GM21423 (cell line): ENCODE results near the gene KCTD21.

Source experiments
- ATAC-seq: cut with Tn5 transposase; IDR thresholded peaks from one replicate; pipeline ENCODE4 v1.9.1; 2021; ENCODE audit warnings: mild to moderate bottlenecking, moderate library complexity; ENCODE audit not compliant: unreplicated experiment

KCTD21 gene

DNA sequence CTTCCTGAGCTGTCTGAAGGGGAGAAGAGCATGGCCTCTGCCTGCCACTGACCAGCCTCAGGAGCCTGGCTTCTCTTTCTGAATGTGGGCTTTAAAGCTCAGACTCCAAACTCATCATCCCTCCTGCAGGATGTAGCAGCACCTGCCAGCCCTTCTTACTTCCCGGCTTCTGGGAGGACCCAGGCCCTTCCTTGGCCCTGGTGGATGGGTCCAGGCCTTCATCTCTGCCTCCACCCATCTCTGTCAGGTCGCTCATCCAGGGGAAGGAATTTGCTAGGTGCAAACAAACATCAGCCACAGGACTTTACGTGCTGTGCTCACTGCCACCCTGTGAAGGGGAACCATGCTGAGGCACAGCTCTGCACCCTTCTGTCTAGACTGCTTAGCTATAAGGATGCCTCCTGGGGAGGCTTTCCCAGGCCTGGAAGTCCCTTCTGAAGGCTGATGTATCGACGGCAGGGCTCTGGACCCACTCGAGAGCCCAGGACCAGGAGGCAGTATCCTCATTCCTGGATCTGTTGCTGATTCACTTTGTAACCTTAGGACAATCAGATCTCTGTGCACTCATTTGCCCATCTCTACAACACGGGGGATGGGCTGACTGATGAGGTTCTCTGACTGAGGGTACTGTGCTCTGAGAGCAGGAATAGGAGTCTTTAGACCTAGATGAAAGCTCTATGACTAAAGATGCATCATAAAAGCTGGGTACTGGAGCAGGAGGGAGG is 31.2 kb upstream of the KCTD21 start:
- no peak for ATAC-seq

DNA sequence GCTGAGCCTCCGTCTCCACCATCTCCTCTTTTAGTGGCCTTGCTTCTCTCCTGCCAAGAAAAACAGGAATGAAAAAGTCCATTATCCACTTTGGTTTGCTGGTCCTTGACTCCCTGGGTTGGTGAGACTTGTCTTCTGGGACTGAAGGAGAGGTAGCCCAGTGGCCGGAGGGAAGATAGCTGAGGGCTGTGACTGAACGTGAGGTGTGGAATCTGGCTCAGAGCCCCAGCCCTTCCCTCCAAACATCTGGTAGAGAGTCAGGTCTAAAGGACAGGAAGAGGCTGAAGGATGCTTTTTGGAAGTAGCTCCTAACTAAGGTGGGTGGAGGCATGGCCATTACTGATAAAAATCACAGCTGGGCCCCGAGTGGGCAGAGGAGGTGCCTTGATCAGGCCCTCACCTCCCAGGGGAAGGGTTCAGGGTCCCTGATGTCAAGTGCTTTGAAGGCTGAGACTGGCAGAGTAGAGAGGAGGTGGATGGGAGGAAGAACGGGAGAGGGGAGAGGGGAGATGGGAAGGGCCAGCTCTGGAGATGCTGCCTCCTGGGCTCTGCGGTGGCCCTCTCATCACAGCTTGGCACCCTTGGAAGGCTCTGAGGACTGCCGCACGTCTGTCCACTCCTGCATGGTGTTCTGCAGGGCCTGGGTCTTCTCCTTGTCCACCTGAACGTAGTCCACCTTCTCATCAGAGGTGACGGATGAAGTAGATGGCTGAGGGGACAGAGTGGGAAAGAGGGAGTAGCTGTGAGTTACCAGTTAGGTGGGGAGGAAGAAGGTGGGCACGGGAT is 30.5 kb upstream of the KCTD21 start:
- ATAC-seq = no peak

DNA sequence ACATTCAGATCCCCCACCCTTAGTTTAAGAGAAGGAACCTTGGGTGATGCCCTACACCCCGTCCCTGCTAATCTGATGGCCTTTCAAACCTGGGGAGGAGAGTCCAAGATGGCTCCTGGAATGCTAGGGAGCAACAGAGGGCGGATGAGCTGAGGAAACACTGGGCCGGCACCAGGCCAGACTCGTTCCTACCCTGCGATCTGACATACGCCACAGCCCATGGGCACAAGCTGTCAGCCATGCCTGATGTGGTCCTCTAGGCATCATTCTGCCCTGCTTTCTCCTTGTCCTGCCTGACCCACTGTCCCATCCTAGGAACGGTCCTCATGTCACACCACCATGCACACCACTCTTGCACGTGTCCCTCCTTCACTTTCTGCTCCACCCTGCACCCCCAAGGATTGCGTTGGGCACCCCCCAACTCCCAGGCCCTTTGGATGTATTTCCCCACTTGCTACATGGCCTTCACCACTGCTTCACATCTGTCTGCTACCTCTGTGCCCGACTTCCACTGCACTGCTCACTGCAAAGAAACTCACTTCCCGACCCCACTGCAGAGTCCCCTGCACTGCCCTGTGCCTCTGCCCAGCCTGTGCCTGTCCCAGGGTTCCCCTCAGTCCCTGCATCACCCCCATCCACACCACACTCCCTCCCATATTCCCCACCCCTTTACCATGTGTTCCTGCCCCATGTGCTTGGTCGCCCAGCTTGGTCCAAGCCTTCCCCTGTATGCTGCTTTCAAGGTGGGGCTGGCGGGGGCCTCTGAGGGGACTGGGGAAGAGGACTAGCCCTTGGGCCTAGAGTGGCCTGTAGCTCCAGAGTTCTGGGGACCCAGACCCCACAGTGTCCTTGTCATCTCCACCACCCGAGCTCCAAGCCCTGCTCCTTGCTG is 29.5 kb upstream of the KCTD21 start:
- ATAC-seq = no peak

DNA sequence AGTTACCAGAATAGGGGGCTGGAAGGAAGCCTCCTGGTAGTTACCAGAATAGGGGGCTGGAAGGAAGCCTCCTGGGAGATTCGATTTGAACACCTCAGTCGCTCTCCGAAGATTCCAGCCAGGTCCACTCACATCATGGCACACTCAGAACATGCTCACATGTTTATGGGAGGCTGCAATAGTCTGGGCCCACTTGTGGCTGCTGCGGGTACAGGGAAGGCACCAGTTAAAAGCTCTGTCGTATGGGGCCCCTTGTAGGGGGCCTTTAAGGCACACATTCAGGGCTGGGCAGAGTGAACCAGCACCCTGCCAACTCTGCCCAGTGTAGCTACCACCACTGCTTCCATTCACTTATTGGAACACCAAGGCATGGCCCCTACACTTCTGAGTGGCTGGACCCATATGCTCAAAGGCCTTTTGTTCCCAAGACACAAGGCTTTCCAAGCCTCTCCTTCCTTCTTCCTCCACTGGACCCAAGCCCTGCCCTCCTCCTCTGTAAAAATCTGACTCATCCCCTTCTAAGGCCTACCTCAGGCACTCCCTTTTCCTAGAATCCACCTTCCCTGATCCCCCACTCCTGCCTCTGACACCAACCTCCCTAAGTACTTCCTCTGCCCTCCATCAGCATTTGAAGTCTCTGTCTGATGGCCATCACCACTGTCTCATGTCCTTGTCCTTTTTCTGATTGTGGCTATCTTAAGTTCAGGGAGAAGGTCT is 28.3 kb upstream of the KCTD21 start:
- ATAC-seq = no peak

DNA sequence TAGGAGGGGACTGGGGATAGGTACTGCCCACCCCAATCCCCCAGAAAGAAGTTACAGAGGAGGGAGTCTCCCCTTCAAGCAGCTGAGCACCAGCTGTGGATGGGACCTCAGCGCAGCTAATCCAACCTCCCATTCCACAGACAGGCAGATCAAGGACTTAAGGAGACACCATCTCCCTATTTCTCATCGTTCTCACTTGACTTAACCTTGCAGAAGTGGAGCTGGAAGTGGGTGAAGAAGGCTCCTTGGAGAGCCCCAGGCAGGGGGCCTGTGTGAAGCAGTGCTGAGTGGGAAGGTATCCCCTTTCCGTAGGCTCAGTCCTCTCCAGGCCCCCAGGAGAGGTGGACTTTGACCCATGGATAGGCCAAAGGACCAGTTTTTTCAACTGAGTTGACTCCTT is 27.6 kb upstream of the KCTD21 start:
- no peak for ATAC-seq

DNA sequence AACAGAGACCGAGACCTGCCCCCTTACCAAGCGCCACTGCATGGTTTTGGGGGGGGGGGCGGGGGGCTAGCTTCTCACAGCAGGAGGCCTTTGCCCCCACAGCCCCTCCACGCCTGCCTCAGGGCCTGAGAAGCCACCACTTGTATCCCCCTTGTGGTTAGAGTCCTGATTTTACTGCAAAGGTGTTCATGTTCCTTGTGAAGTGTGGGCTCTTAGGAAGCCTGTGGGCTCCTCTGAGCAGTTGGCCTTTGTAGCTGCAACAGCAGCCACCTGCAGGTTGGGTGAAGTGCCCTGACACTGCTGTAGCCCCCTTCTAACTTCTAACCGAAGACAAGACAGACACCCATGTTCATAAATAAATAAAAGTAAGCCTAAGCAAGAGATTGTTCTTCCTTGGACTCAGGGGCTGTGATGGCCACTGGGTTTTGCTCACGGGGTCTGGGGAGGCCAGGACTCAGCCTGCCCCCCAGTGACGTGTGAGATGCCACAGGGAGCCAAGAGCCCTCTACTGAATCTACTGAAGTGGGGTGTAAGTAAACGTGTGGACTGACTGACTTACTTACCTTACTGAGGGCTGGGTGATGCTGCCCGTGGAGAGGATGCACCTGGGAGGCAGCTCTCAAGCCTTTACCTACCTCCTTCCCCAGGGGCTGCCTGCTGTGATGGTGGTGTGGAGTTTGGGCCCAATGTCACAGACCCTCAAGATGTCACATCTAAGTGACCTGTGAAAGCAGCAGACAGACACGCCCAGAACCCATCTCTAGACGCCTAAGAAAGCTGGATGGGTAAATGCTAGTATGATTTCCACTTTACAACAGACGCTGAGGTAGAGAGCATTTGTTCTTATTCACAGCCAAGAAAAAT is 26.1 kb upstream of the KCTD21 start:
- ATAC-seq = no peak

DNA sequence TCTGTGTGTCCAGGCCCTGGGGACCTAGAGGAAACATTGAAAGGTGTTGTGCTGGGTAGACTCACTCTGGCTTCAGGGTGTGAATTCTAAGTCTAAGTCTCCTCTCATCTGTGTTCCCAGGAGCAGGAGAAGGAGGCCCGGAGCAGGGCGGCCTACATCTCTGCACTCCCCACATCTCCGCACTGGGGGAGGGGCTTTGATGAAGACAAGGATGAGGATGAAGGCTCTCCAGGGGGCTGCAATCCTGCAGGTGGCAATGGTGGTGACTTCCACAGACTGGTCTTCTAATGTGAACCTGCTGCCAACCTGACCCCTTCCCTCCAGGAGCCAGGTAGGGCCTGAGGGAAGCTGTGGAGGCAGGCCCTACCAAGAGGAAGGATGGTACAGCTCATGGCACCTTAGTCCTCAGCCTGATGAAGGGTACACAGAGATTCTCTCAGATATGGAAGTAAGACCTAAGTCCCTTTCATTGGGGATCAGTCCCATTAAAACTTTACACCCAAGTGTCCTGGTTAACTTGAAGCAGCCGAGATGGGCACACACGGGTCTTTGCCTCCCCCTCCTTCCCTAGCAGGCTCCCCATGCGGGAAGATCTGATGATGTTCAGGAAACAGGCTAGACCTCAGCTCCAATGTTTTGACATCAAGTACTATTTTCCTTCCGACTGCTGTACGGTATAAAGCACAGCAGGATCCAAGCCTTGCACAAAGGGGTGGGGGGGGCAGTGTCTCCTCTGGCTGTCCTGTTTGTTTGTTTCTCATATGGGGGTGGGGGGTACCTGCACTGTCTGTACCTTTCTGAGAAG is 25.3 kb upstream of the KCTD21 start:
- no peak for ATAC-seq

DNA sequence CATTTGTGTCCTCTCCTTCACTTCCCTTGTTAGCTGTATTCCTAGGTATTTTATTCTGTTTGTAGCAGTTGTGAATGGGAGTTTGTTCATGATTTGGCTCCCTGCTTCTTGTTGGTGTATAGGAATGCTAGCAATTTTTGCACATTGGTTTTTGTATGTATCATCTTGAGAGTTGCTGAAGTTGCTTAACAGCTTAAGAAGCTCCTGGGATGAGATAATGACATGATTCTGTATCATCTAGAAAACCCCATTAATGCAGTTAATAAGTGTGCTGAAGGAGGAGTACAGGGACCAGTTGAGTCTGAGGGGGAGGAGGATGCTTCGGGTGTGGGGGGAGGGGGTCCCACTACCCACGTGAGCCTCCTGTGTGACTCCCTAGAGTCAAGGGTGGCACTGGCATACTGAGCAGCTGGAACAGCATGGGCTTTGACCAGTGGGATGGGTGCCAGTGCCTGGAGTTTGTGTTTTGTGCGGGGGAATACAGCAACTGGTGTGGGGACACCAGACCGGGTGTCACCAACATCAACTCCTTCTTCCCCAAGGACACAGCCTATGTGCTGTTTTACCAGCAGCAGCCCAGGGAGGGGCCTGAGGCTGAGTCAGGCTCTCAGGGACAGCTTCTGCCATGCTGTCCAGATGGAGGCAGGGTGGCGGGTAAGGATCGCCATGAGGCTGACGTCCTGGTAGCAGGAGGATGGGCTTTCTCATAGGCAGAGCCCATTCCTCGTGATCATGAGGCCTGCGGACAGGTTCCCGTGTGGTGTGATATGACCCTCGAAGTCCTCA is 24.4 kb upstream of the KCTD21 start:
- ATAC-seq = no peak

DNA sequence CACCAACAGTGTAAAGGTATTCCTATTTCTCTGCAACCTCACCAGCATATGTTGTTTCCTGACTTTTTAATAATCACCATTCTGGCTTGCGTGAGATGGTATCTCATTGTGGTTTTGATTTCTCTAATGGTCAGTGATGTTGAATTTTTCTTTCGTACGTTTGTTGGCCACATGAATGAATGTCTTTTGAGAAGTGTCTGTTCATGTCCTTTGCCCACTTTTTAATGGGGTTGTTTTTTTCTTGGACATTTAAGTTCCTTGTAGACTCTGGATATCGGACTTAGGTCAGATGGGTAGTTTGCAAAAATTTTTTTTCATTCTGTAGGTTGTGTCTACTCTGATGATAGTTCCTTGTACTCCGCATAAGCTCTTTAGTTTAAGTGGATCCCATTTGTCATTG is 23.1 kb upstream of the KCTD21 start:
- ATAC-seq = no peak

DNA sequence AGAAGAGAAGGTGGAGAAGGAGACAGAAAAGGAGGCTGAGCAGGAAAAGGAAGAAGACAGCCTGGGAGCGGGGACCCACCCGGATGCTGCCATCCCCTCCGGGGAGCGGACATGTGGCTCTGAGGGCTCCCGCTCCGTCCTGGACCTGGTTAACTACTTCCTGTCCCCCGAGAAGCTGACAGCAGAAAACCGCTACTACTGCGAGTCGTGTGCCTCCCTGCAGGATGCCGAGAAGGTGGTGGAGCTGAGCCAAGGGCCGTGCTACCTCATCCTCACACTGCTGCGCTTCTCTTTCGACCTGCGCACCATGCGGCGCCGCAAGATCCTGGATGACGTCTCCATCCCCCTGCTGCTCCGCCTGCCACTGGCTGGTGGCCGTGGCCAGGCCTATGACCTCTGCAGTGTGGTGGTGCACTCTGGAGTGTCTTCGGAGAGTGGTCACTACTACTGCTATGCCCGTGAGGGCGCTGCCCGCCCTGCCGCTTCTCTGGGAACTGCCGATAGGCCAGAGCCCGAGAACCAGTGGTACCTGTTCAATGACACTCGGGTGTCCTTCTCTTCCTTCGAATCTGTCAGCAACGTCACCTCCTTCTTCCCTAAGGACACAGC is 21.7 kb upstream of the KCTD21 start:
- no peak for ATAC-seq

DNA sequence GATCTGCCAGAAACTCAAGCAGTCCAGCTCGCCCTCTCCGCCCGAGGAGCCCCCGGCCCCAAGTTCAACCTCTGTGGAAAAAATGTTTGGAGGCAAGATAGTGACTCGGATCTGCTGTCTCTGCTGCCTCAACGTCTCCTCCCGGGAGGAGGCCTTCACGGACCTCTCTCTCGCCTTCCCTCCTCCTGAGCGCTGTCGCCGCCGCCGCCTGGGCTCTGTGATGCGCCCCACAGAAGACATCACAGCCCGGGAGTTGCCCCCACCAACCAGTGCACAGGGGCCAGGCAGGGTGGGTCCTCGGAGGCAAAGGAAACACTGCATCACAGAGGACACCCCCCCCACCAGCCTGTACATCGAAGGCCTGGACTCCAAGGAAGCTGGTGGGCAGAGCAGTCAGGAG is 21.1 kb upstream of the KCTD21 start:
- ATAC-seq = no peak

DNA sequence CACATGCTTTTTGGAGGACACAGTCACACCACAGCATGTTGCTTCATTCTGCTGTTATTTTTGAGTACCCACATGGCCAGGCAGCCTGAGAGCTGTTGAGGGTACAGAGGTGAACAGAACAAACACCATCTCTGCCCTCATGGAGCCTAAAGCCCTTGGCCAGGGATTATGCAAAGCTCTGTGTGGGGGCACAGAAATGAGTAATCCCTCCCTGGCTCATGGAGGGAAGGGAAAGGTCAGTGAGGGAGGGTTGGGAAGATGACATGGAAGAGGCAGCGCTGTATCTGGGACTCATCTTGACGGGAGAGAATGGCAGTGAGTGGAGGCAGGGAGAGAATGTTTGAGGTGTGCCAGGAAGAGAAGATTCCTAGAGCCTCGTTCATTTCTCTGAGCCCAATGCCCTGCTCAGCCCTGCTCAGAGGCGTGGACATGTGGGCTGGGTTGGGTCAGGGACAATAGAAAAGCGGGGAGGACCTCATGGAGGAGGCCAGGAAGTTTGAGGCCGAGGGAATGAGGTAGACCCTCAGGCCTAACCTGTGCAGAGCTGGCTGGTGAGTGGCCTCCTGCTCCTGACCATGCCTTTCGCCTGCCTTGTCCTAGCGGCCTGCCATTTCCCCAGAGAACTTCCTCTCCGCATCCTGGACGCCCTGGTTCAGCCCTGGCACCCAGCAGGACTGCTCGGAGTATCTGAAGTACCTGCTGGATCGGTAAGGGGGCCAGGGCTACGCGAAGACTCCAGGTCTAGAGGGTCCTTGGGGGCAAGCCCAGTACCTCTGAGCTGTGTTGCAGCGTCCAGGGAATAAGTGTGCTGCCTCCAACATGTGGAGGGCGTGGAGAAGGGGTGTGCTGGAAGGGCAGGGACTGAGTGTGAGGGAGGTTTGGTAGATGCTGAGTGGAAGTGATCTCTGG is 20.1 kb upstream of the KCTD21 start:
- ATAC-seq = no peak

DNA sequence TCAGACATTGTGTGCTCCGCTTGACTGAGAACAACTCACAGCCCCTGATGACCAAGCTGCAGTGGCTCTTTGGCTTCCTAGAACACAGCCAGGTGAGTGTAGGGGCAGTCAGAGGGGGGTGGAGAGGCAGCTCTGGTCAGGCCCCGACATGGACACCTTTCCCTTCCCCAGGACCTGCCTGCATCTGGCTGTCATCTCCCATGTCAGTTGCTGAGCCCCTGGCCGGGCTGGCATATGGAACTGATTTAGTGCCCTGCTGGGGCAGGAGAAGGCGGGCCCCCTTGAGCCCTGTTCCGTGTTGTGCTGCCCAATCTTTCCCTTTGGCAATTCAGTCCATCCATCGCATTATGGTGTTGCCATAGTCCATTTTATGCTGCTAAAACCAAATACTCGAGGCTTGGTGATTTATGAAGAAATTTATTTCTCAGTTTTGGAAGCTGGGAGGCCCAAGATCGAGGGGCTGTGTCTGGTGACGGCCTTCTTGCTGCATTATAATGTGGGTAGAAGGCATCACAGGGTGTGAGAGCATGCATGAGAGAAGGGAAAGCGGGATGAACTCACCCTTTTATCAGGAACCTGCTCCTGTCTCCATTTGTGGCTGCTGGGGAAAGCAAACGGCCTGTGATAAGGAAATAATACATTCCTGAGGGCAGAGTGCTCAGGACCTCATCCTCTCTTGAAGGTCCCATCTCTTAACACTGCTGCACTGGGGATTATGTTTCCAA is 19.3 kb upstream of the KCTD21 start:
- ATAC-seq = no peak

DNA sequence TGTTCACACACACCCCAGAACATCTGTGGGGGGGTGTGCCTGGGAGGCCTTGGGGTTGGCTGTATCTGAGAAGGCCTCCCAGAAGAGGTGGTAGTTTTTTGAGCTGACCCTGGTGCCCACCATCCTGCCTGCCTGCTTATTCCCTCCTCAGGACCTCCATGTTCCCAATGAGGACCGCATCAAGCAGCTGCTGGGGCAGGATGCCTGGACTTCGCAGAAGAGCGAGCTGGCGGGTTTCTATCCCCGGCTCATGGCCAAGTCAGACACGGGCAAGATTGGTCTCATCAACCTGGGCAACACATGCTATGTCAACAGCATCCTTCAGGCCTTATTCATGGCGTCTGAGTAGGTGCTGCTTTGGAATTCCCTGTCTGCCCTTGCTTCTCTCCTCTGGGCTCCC is 17.3 kb upstream of the KCTD21 start:
- ATAC-seq = no peak

DNA sequence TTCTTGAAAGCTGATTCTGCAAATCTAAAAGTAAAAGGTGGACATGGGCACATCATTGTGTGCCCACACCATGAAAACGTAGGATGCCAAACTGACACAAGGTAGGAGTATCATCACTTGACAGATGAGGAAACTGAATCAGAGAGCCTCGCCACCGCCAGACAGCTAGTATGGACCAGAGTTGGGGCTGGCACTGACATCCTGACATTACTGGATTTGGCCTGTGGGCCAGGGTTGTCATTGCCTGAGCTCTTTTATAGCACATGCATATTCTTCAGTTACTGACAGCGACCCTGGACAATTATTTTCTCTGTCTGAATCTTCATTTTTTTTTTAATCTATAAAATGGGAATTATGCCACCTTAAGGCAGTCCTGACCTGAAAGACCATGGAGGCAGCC is 16.8 kb upstream of the KCTD21 start:
- no peak for ATAC-seq

DNA sequence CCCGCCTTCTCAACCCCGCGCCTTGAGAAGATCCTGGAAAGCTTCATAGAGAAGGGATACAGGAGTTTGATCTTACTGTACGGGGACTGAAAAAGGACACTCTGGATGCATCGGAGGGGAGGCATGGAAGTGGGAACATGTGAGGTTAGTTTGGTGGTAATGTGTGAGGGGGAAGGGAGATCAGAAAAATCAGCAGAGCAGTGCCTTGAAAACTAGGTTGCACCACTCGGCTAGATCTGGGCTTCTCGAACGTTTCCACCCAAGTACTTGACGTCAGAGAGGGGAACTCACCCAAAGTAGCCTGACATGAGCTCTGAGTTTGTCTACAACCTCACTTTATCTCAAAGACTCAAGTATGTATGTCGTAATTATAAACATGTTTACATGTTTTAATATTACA is 14.8 kb upstream of the KCTD21 start:
- ATAC-seq = no peak
